ENCODE measurements around the gene STAT4. TPM values are rescaled to one million over a fixed set of nuclear protein-coding genes. Genes with fewer than 3 reads are reported as not detected.
A peak's percentile ranks its signal among the peaks of the same experiment; 100 is the strongest.

The STAT4 gene
- total RNA-seq (2021) (0.33 and 0.71 TPM in 2 replicates), Bru-seq, nascent RNA (percentile 26 among the genes with signal in this experiment), BruChase-seq, experiment 1, labeled RNA remaining after a 2-hour chase (percentile 24 among the genes with signal in this experiment), BruChase-seq, experiment 2, labeled RNA remaining after a 6-hour chase (percentile 21 among the genes with signal in this experiment)
- long read RNA-seq, partial matches to known transcripts, result 0 of 1 reads
- long read RNA-seq, other reads (novel, unspliced or antisense), result 1 of 1 reads

GRCh38 chr2:191150600-191151330 is at the start of gene STAT4:
Gene STAT4 (minus strand): TSS chr2:191150994. CDS start chr2:191148203, 2,791 bp downstream.
- no peak for TF ChIP-seq EZH2 (IDR thresholded peaks at IDR 0.05; ENCODE audit: borderline replicate concordance, low read depth, low read length, poor library complexity, severe bottlenecking)
- no peak for TF ChIP-seq CTCF (conservative IDR thresholded peaks at IDR 0.05; ENCODE audit: low read depth, low read length)
- intact Hi-C loops (cut with micrococcal nuclease; ENCODE audit: unreplicated experiment), result no loop called here
- peak; percentile 59 for DNase-seq (ENCODE audit: low spot score)

GRCh38 chr2:191199929-191200512 is 49.2 kb upstream of the STAT4 start:
- no peak overlapping the region for H3K4me3 ChIP-seq (ENCODE audit: low read depth, low read length, poor library complexity, severe bottlenecking)
- no TSS peak for BruUV-seq (replicated peaks)
- H3K27ac ChIP-seq (ENCODE audit: low read depth, low read length, poor library complexity, severe bottlenecking), result no peak overlapping the region
- H3K4me1 ChIP-seq (ENCODE audit: insufficient read depth, low read length, poor library complexity, severe bottlenecking), result peaks cover 9% of the 10 kb centered on the region
- POLR2A ChIA-PET (ENCODE audit: low non-redundant PET), result no interaction called here
- no peaks in the 10 kb centered on the region for H3K9me3 ChIP-seq (ENCODE audit: low read depth, low read length, poor library complexity, severe bottlenecking)
- H3K27me3 ChIP-seq (replicated peaks; ENCODE audit: insufficient read depth, low read depth, low read length, poor library complexity), result no peaks in the 10 kb centered on the region
- CTCF ChIA-PET, result no interaction called here
- intact Hi-C loops (cut with micrococcal nuclease; ENCODE audit: unreplicated experiment), result no loop called here
- no peak for TF ChIP-seq CTCF (conservative IDR thresholded peaks at IDR 0.05; ENCODE audit: low read depth, low read length)
- no peak for TF ChIP-seq EZH2 (IDR thresholded peaks at IDR 0.05; ENCODE audit: borderline replicate concordance, low read depth, low read length, poor library complexity, severe bottlenecking)
- H3K36me3 ChIP-seq (ENCODE audit: insufficient read depth, low read length, poor library complexity, severe bottlenecking), result no peaks in the 10 kb centered on the region
- no peak for DNase-seq (ENCODE audit: low spot score)

More at GRCh38 chr2:191150600-191151330, at the start of gene STAT4:
- Histone ChIP-seq H3K4me1 (ENCODE audit: insufficient read depth, low read length, poor library complexity, severe bottlenecking) (peaks cover 15% of the 10 kb centered on the region), H3K27me3 (replicated peaks; ENCODE audit: insufficient read depth, low read depth, low read length, poor library complexity) (peaks cover 5% of the 10 kb centered on the region), H3K27ac (ENCODE audit: low read depth, low read length, poor library complexity, severe bottlenecking) (no peak within 1 kb of the TSS), H3K9me3 (ENCODE audit: low read depth, low read length, poor library complexity, severe bottlenecking) (no peaks in the 10 kb centered on the region), H3K36me3 (ENCODE audit: insufficient read depth, low read length, poor library complexity, severe bottlenecking) (no peaks in the 10 kb centered on the region), H3K4me3 (ENCODE audit: low read depth, low read length, poor library complexity, severe bottlenecking) (peak within 1 kb of the TSS; percentile 42)
- POLR2A ChIA-PET (ENCODE audit: low non-redundant PET), result interaction anchor here (0.6 kb wide), 1 partner anchor 92 kb away, joined by 3 read pairs; no protein-coding TSS in a partner anchor
- BruUV-seq (replicated peaks), result no TSS peak
- CTCF ChIA-PET, result no interaction called here

- ChIA-PET POLR2A (ENCODE audit: low non-redundant PET) (no interaction called here), CTCF (no interaction called here)
- no peaks in the 10 kb centered on the region for H3K9me3 ChIP-seq (ENCODE audit: low read depth, low read length, poor library complexity, severe bottlenecking)
- no peaks in the 10 kb centered on the region for H3K36me3 ChIP-seq (ENCODE audit: insufficient read depth, low read length, poor library complexity, severe bottlenecking)
- no peak overlapping the region for H3K27ac ChIP-seq (ENCODE audit: low read depth, low read length, poor library complexity, severe bottlenecking)
- BruUV-seq (replicated peaks), result no TSS peak
- no peak for TF ChIP-seq CTCF (conservative IDR thresholded peaks at IDR 0.05; ENCODE audit: low read depth, low read length)
- TF ChIP-seq EZH2 (IDR thresholded peaks at IDR 0.05; ENCODE audit: borderline replicate concordance, low read depth, low read length, poor library complexity, severe bottlenecking), result no peak
- intact Hi-C loops (cut with micrococcal nuclease; ENCODE audit: unreplicated experiment), result no loop called here
- no peak for DNase-seq (ENCODE audit: low spot score)
- peaks cover 9% of the 10 kb centered on the region for H3K4me1 ChIP-seq (ENCODE audit: insufficient read depth, low read length, poor library complexity, severe bottlenecking)
- H3K4me3 ChIP-seq (ENCODE audit: low read depth, low read length, poor library complexity, severe bottlenecking), result no peak overlapping the region
- no peaks in the 10 kb centered on the region for H3K27me3 ChIP-seq (replicated peaks; ENCODE audit: insufficient read depth, low read depth, low read length, poor library complexity)
Measured at GRCh38 chr2:191198271-191198670, 47.5 kb upstream of the STAT4 start.

Measured in A673 (cell line).